SK-N-MC (cell line): ENCODE results near the gene AMACR.

Experiments
- EZH2 ChIP-seq: fragments of 200-600 bp; sonication (generic); IDR thresholded peaks from one replicate; pipeline ENCODE4 v1.6.1; 2017; ENCODE audit warnings: antibody characterized with exemption
- POLR2AphosphoS5 ChIP-seq: IDR thresholded peaks from 2 replicates; pipeline ENCODE4 v1.6.1; 2012; ENCODE audit warnings: mild to moderate bottlenecking, low read depth, low read length, borderline replicate concordance

- TF ChIP-seq EZH2: no peak
- TF ChIP-seq POLR2AphosphoS5: no peak
These were observed 34.5 kb upstream of the AMACR start for GRCh38 chr5:34042321-34042720.
